B cell (primary cell): Measurements from ENCODE around the gene ATAD3A. TPM values are rescaled to one million over a fixed set of nuclear protein-coding genes. Genes with fewer than 3 reads are reported as not detected.

ENCODE experiments used
- ATAC-seq: fragments of 200-7000 bp; cut with Tn5 transposase; one replicate; pipeline ENCODE4 v1.10.0; 2021; ENCODE audit warnings: low read depth, mild to moderate bottlenecking, moderate number of reproducible peaks, moderate library complexity
- CTCF ChIA-PET: fragments of 350-600 bp; sonication (Branson Sonifier 250); formaldehyde crosslinking; loops from one replicate; lab custom pipeline; 2021; ENCODE audit warnings: antibody characterized with exemption, inconsistent platforms; lab: Charles Lee
- POLR2A ChIA-PET: fragments of 350-600 bp; sonication (Branson Sonifier 250); formaldehyde crosslinking; loops from one replicate; lab custom pipeline; 2021; ENCODE audit warnings: antibody characterized with exemption; lab: Charles Lee
- DNase-seq: peaks from one replicate; pipeline ENCODE4 v3.0.0; 2013
- H2AFZ ChIP-seq: 2 replicates; pipeline ENCODE4 v1.6.1; 2012; ENCODE audit warnings: mild to moderate bottlenecking, low read depth, low read length; ENCODE audit not compliant: insufficient read depth, poor library complexity, severe bottlenecking
- H3K27ac ChIP-seq, 2 donors: 1 replicate in 1 of 2; 2 replicates in 1 of 2; pipeline ENCODE4 v1.5.1; 2012 to 2013; ENCODE audit warnings: low read length in 2 of 2, mild to moderate bottlenecking in 2 of 2, moderate library complexity in 1 of 2
- H3K27me3 ChIP-seq, 4 experiments: fragments of 200-600 bp in 1 of 4; sonication (generic) in 1 of 4; replicated peaks in 1 of 4; 1 replicate in 2 of 4; 2 replicates in 2 of 4; pipeline versions ENCODE4 v1.6.1 to v1.7.0; 2013 to 2016; ENCODE audit warnings: low read length in 3 of 4, mild to moderate bottlenecking in 2 of 4, mixed read lengths in 1 of 4, moderate library complexity in 1 of 4; ENCODE audit not compliant: insufficient read depth in 4 of 4, control insufficient read depth in 3 of 4; ENCODE audit errors: control extremely low read depth in 1 of 4
- H3K36me3 ChIP-seq, 2 experiments: replicated peaks in 1 of 2; 1 replicate in 1 of 2; 2 replicates in 1 of 2; pipeline versions ENCODE4 v1.6.1 to v1.7.1; 2013; ENCODE audit warnings: low read length in 1 of 2; ENCODE audit not compliant: insufficient read depth in 2 of 2, control insufficient read depth in 1 of 2; ENCODE audit errors: control extremely low read depth in 1 of 2, extremely low read depth in 1 of 2
- H3K4me1 ChIP-seq, 2 donors: fragments of 200-600 bp in 1 of 2; sonication (generic) in 1 of 2; 1 replicate in 1 of 2; 2 replicates in 1 of 2; pipeline versions ENCODE4 v1.5.1 to v1.6.1; 2013 to 2017; ENCODE audit warnings: low read length in 2 of 2; ENCODE audit not compliant: control insufficient read depth in 2 of 2, insufficient read depth in 2 of 2
- H3K4me2 ChIP-seq: replicated peaks from 2 replicates; pipeline ENCODE3; 2012; ENCODE audit warnings: mild to moderate bottlenecking, low read depth, low read length; ENCODE audit not compliant: poor library complexity, severe bottlenecking
- H3K4me3 ChIP-seq, 5 experiments: fragments of 200-600 bp in 1 of 5; sonication (generic) in 1 of 5; 1 replicate in 3 of 5; 2 replicates in 2 of 5; pipeline versions ENCODE4 v1.5.1 to v1.7.0; 2011 to 2016; ENCODE audit warnings: low read length in 4 of 5, mild to moderate bottlenecking in 4 of 5, low read depth in 2 of 5, control low read depth in 1 of 5, moderate library complexity in 1 of 5; ENCODE audit not compliant: insufficient read depth in 1 of 5; ENCODE audit errors: control extremely low read depth in 1 of 5, extremely low read depth in 1 of 5
- H3K79me2 ChIP-seq: fragments of 200-600 bp; sonication (generic); one replicate; pipeline ENCODE4 v1.6.0; 2016; ENCODE audit warnings: low read length; ENCODE audit not compliant: control insufficient read depth, insufficient read depth
- H3K9ac ChIP-seq: fragments of 200-600 bp; sonication (generic); 2 replicates; pipeline ENCODE4 v1.6.1; 2017; ENCODE audit warnings: mild to moderate bottlenecking, low read length, moderate library complexity
- H3K9me3 ChIP-seq, 3 donors: one replicate each; pipeline versions ENCODE4 v1.6.1 to v1.7.1; 2013; ENCODE audit warnings: low read length in 2 of 3; ENCODE audit not compliant: control insufficient read depth in 2 of 3, insufficient read depth in 1 of 3; ENCODE audit errors: control extremely low read depth in 1 of 3
- H4K20me1 ChIP-seq: 2 replicates; pipeline ENCODE4 v1.6.0; 2012; ENCODE audit warnings: mild to moderate bottlenecking, low read length; ENCODE audit not compliant: insufficient read depth, control insufficient read depth, poor library complexity, severe bottlenecking
- H3K27ac Mint-ChIP-seq: one replicate; pipeline ENCODE4 v1.8.0; 2021; ENCODE audit warnings: mixed read lengths
- H3K27me3 Mint-ChIP-seq: one replicate; pipeline ENCODE4 v1.8.0; 2021; ENCODE audit warnings: mixed read lengths
- H3K4me1 Mint-ChIP-seq: one replicate; pipeline ENCODE4 v1.8.0; 2021; ENCODE audit warnings: mixed read lengths
- H3K4me3 Mint-ChIP-seq: one replicate; pipeline ENCODE4 v1.8.0; 2021; ENCODE audit warnings: mixed read lengths
- H3K9me3 Mint-ChIP-seq: one replicate; pipeline ENCODE4 v1.8.0; 2022; ENCODE audit warnings: mixed read lengths; ENCODE audit not compliant: insufficient read depth
- EZH2 ChIP-seq: IDR thresholded peaks from 2 replicates; pipeline ENCODE4 v1.6.1; 2012; ENCODE audit warnings: borderline replicate concordance, low read depth, mild to moderate bottlenecking, moderate library complexity, low read length; ENCODE audit not compliant: insufficient read depth, poor library complexity, severe bottlenecking
- WGBS: methylation state at CpG from one replicate; pipeline ENCODE4 v1.1.5; 2013; ENCODE audit warnings: missing lambda C conversion rate; ENCODE audit not compliant: insufficient coverage; 5-methylcytosine and 5-hydroxymethylcytosine counted together
- intact Hi-C: fragments of 100-400 bp; cut with micrococcal nuclease; formaldehyde crosslinking; loops from one replicate; pipeline ENCODE4 v1.10.0; 2022
- polyA plus RNA-seq: library from polyadenylated mRNA; depleted of rRNA; stranded (reverse); fragments of >200 nt; gene quantifications from 2 replicates; pipeline ENCODE4 v1.2.3, GENCODE V29; 2012
- total RNA-seq, 2 donors: library from RNA; stranded (reverse); fragments of 120-200 nt in 1 of 2; gene quantifications; 1 replicate in 1 of 2; 2 replicates in 1 of 2; pipeline versions ENCODE4 v1.2.3 to v1.2.4, GENCODE V29; 2013 to 2022
- TF ChIP-seq, protein P1 (sequence below): fragments of 200-600 bp; IDR thresholded peaks from one replicate; pipeline ENCODE4 v1.8.0; 2022; ENCODE audit warnings: antibody characterized with exemption, mild to moderate bottlenecking

ATAD3A gene
- total and polyA plus RNA-seq, 2 donors (not counting 1 experiment from before 2014, with no cell fraction given) = 17.5 to 17.8 TPM

GRCh38 chr1:1564268-1564667 is 52.3 kb downstream of the ATAD3A start:
- Mint-ChIP-seq H3K9me3 (no peaks in the 10 kb centered on the region), H3K27ac (no peak overlapping the region), H3K4me1 (peaks cover 27% of the 10 kb centered on the region), H3K4me3 (no peak overlapping the region), H3K27me3 (no peaks in the 10 kb centered on the region)
- ATAC-seq (no peak), DNase-seq (no peak)
- H2AFZ ChIP-seq = no peak overlapping the region
- H3K9me3 ChIP-seq = no peaks in the 10 kb centered on the region
- H3K9ac ChIP-seq = no peak overlapping the region
- H4K20me1 ChIP-seq = peaks cover 79% of the 10 kb centered on the region
- CTCF ChIA-PET = no interaction called here
- no peaks in the 10 kb centered on the region for H3K27me3 ChIP-seq
- POLR2A ChIA-PET = no interaction called here
- H3K79me2 ChIP-seq = peaks cover 89% of the 10 kb centered on the region
- H3K4me1 ChIP-seq = peaks cover 0 to 10% of the 10 kb centered on the region in 2 donors
- intact Hi-C loops = no loop called here
- 97% methylated on average over 19 of the region's 19 CpGs for WGBS
- H3K4me3 ChIP-seq = no peak overlapping the region
- no peak overlapping the region for H3K4me2 ChIP-seq
- TF ChIP-seq, protein P1, sequence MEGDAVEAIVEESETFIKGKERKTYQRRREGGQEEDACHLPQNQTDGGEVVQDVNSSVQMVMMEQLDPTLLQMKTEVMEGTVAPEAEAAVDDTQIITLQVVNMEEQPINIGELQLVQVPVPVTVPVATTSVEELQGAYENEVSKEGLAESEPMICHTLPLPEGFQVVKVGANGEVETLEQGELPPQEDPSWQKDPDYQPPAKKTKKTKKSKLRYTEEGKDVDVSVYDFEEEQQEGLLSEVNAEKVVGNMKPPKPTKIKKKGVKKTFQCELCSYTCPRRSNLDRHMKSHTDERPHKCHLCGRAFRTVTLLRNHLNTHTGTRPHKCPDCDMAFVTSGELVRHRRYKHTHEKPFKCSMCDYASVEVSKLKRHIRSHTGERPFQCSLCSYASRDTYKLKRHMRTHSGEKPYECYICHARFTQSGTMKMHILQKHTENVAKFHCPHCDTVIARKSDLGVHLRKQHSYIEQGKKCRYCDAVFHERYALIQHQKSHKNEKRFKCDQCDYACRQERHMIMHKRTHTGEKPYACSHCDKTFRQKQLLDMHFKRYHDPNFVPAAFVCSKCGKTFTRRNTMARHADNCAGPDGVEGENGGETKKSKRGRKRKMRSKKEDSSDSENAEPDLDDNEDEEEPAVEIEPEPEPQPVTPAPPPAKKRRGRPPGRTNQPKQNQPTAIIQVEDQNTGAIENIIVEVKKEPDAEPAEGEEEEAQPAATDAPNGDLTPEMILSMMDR = no peak
- no peak for TF ChIP-seq EZH2
- peaks cover 0 to 49% of the 10 kb centered on the region in 2 experiments for H3K36me3 ChIP-seq
- no peak overlapping the region for H3K27ac ChIP-seq

DNA sequence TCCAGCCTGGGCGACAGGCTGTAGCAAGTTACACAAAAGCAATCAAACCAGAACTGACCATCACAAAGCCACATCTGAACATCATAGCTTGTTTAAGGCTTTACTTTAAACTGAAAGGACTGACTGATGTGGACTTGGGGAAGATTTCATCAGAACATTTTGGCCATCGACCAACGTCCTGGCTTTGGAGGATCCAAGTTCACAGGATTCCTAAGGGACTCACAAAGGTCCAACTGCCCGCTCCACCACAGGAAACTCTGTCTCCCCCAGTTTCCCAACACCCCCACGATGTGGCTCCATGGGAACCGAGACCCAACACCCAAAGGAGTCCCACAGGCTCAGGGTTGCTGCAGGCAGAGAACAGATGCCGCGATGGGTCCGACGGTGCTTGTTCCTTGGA is 53.4 kb downstream of the ATAD3A start:
- intact Hi-C loops = no loop called here
- Histone ChIP-seq H3K4me2 (no peak overlapping the region), H3K4me1 (peaks cover 0 to 17% of the 10 kb centered on the region in 2 donors), H3K36me3 (peaks cover 0 to 55% of the 10 kb centered on the region in 2 experiments), H3K4me3 (no peak overlapping the region), H3K27me3 (no peaks in the 10 kb centered on the region), H3K79me2 (peaks cover 93% of the 10 kb centered on the region), H2AFZ (no peak overlapping the region), H3K27ac (no peak overlapping the region), H3K9ac (no peak overlapping the region), H3K9me3 (no peaks in the 10 kb centered on the region), H4K20me1 (peaks cover 87% of the 10 kb centered on the region)
- H3K27me3 Mint-ChIP-seq = no peaks in the 10 kb centered on the region
- TF ChIP-seq EZH2 = no peak
- TF ChIP-seq, protein P1 = no peak
- CTCF ChIA-PET = no interaction called here
- no peak overlapping the region for H3K27ac Mint-ChIP-seq
- 97% methylated on average over 8 of the region's 10 CpGs for WGBS
- ATAC-seq (no peak), DNase-seq (no peak)
- no peak overlapping the region for H3K4me3 Mint-ChIP-seq
- H3K4me1 Mint-ChIP-seq = peaks cover 36% of the 10 kb centered on the region
- H3K9me3 Mint-ChIP-seq = no peaks in the 10 kb centered on the region
- POLR2A ChIA-PET = no interaction called here
